Brain microvascular endothelial cell (primary cell): ENCODE results near the gene CACNA2D3.

Experiments used
- DNase-seq: peaks from one replicate; pipeline ENCODE4 v3.0.0-alpha.2; 2020
- H3K27ac ChIP-seq: fragments of 250-450 bp; sonication (Bioruptor Pico); 2 replicates; pipeline ENCODE4 v1.5.1; 2020; ENCODE audit warnings: mild to moderate bottlenecking, moderate library complexity
- H3K27me3 ChIP-seq: fragments of 250-450 bp; sonication (Bioruptor Pico); replicated peaks from 2 replicates; pipeline ENCODE4 v1.5.1; 2020; ENCODE audit warnings: mild to moderate bottlenecking
- H3K36me3 ChIP-seq: fragments of 250-450 bp; sonication (Bioruptor Pico); replicated peaks from 2 replicates; pipeline ENCODE4 v1.5.1; 2020; ENCODE audit warnings: mild to moderate bottlenecking
- H3K4me3 ChIP-seq: 2 replicates; pipeline ENCODE4 v1.5.1; 2011; ENCODE audit warnings: low read depth, mild to moderate bottlenecking, control low read depth, low read length, moderate library complexity
- in situ Hi-C: cut with HindIII; loops from 2 replicates; pipeline ENCODE4 v1.10.0; 2017; ENCODE audit warnings: low sequenced_read_pairs, low pct_ligation_motif_present
- TF ChIP-seq, protein P1 (sequence below): IDR thresholded peaks from 2 replicates; pipeline ENCODE4 v1.5.1; 2011; ENCODE audit warnings: low read depth, mild to moderate bottlenecking, moderate library complexity, low read length, control low read depth, inconsistent platforms; ENCODE audit errors: missing control alignments

The CACNA2D3 gene

DNA sequence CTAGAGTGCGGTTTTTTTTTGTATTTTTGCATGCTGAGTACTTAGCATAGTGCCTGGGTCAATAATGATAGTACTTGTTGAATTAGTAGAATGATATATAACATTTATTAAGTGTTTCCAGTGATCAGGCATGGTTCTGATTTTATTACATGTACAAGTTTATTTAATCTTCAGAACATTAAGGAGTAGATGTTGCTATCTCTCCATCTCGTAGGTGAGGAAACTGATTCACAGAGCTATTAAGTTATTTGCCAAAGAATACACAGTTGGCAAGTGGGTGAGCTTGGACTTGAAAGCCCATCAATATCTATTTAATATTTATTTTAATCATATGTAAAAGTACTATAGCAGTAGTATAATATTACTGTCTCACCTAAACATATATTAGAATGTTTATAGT lies 219.5 kb downstream of the CACNA2D3 start:
- no peak overlapping the region for H3K4me3 ChIP-seq
- TF ChIP-seq, protein P1, sequence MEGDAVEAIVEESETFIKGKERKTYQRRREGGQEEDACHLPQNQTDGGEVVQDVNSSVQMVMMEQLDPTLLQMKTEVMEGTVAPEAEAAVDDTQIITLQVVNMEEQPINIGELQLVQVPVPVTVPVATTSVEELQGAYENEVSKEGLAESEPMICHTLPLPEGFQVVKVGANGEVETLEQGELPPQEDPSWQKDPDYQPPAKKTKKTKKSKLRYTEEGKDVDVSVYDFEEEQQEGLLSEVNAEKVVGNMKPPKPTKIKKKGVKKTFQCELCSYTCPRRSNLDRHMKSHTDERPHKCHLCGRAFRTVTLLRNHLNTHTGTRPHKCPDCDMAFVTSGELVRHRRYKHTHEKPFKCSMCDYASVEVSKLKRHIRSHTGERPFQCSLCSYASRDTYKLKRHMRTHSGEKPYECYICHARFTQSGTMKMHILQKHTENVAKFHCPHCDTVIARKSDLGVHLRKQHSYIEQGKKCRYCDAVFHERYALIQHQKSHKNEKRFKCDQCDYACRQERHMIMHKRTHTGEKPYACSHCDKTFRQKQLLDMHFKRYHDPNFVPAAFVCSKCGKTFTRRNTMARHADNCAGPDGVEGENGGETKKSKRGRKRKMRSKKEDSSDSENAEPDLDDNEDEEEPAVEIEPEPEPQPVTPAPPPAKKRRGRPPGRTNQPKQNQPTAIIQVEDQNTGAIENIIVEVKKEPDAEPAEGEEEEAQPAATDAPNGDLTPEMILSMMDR: no peak
- H3K36me3 ChIP-seq: no peaks in the 10 kb centered on the region
- no peak overlapping the region for H3K27ac ChIP-seq
- no peak for DNase-seq
- in situ Hi-C loops: no loop called here
- no peaks in the 10 kb centered on the region for H3K27me3 ChIP-seq

DNA sequence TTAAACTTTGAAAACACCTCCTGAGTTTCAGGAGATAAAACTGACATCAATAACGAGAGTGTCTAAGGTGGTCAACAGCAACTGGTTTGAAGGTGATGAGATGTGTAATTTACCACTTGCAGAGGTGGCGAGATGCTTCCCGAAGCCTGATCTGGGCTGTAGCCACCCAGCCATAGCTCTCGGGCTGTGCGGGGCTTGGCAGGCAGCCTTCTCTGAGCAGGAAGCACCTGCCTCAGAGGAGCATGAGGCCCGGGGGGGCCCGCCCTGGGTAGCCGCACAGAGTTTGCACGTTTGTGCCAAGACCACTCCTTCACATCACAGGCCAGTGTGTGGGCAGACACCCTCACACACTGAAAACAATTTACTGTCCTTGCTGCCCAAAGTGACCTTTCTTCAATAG lies 220.3 kb downstream of the CACNA2D3 start:
- H3K4me3 ChIP-seq: no peak overlapping the region
- H3K27ac ChIP-seq: no peak overlapping the region
- H3K27me3 ChIP-seq: no peaks in the 10 kb centered on the region
- no peaks in the 10 kb centered on the region for H3K36me3 ChIP-seq
- TF ChIP-seq, protein P1: no peak
- no peak for DNase-seq
- in situ Hi-C loops: no loop called here

DNA sequence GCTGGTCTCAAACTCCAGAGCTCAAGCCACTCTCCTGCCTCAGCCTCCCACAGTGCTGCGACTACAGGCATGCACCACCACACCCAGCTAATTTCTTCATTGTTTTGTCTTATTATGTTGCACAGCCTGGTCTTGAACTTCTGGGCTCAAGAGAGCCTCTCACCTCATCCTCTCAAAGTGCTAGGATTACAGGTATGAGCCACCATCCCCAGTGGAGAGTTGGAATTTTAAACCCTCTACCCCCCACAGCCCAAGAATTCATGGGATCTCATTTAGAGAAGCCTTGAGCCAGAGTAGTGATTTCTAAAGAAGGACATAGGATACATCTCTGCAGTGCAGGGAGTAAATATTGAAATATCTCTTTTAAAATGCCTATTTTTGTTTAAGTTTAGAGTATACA lies 221.1 kb downstream of the CACNA2D3 start:
- TF ChIP-seq, protein P1: no peak
- no peak for DNase-seq
- Histone ChIP-seq H3K27me3 (no peaks in the 10 kb centered on the region), H3K4me3 (no peak overlapping the region), H3K36me3 (no peaks in the 10 kb centered on the region), H3K27ac (no peak overlapping the region)
- in situ Hi-C loops: no loop called here

DNA sequence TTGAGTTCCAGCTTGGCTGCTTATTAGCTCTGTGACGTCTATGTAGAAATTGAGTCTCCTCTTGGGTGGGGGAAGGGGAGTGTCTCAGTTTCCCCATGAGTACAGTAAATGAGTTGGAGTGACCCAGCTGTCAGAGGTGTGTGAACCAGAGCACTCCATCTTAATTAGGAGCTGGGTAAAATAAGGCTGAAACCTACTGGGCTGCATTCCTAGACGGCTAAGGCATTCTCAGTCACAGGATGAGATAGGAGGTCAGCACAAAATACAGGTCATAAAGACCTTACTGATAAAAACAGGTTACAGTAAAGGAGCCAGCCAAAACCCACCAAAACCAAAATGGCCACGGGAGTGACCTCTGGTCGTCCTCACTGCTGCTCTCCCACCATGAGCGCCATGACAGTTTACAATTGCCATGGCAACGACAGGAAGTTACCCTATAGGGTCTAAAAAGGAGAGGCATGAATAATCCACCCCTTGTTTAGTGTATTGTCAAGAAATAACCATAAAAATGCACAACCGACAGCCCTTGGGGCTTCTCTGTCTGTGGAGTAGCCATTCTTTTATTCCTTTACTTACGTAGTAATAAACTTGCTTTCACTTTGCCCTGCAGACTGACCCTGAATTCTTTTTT lies 222.4 kb downstream of the CACNA2D3 start:
- Histone ChIP-seq H3K27ac (no peak overlapping the region), H3K4me3 (no peak overlapping the region), H3K27me3 (no peaks in the 10 kb centered on the region), H3K36me3 (no peaks in the 10 kb centered on the region)
- DNase-seq: no peak
- in situ Hi-C loops: no loop called here
- TF ChIP-seq, protein P1: no peak

DNA sequence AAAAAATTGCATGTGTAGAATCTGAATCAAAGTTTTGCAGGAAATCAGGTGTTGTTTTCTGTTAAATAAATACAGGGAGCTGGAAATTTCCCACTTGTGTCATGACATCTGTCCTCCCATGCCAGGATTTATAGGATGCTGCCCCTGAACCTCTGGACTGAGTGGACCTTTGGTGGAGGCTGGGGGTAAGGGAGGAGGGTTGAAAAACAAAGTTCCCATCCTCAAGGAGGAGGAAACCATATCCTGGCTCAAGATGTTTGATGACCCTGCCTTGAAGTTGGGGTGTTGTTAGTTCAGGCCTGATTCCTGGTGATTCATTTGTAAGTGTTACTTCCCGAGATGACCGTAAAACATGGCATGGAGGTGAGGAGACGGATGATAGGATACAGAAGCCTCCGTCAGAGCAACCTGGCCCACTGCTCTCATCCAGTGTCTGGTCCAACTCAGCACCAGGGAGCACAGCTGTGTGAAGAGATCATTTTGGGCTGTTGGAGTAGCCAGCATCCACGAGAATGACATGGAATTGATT lies 223.6 kb downstream of the CACNA2D3 start:
- no peaks in the 10 kb centered on the region for H3K36me3 ChIP-seq
- no peak overlapping the region for H3K27ac ChIP-seq
- no peak for DNase-seq
- H3K27me3 ChIP-seq: no peaks in the 10 kb centered on the region
- in situ Hi-C loops: no loop called here
- TF ChIP-seq, protein P1: no peak
- H3K4me3 ChIP-seq: no peak overlapping the region

DNA sequence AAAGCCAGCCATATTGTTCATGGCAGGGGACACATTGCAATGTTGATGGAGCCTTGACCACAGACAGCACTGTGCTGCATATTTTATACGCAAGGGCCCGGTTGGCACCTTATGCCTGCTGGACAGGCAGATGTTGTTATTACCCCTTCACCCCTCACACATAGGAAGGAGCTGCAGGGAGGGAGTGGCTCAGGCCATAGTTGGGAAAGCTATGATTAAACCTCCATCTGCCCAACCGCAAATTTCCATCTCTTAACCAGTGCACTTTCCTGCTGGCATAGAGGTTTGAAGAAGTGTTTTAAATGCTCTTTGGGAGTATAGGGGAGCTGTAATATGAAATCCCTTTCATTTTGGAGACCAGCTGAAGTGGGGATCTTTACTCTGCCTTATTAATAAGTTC lies 224.7 kb downstream of the CACNA2D3 start:
- DNase-seq: no peak
- Histone ChIP-seq H3K27ac (no peak overlapping the region), H3K27me3 (no peaks in the 10 kb centered on the region), H3K36me3 (no peaks in the 10 kb centered on the region), H3K4me3 (no peak overlapping the region)
- in situ Hi-C loops: no loop called here
- TF ChIP-seq, protein P1: no peak
